ENCODE data around the gene DLEC1. TPM values are rescaled to one million over a fixed set of nuclear protein-coding genes. Genes with fewer than 3 reads are reported as not detected.

DLEC1 gene
- total and polyA plus RNA-seq, 9 of the 15 experiments (the other 6 are each of a cell fraction or from before 2014, with no cell fraction given) = 0.07 to 0.08 TPM; not detected in 7

- peak; percentile 8; the same call in 2 of the 3 replicates for ATAC-seq
- Histone ChIP-seq H3K4me3 (no peak overlapping the region), H3K27me3 (ENCODE audit: control insufficient read depth in 2 of 2, insufficient read depth in 2 of 2, low read length in 2 of 2) (peaks cover 0 to 33% of the 10 kb centered on the region in 2 experiments; a peak in 2 of 5 replicates), H2AFZ (ENCODE audit: low read depth, low read length) (no peak overlapping the region), H3K9me1 (ENCODE audit: control insufficient read depth, insufficient read depth, low read length) (no peaks in the 10 kb centered on the region), H3K9me3 (replicated peaks; ENCODE audit: control insufficient read depth, insufficient read depth, low read depth, low read length) (no peaks in the 10 kb centered on the region), H3K4me2 (ENCODE audit: insufficient read depth, low read length) (no peak overlapping the region), H3K9ac (ENCODE audit: insufficient read depth in 1 of 2, low read depth in 2 of 2, low read length in 2 of 2) (0 out of 4 replicates have a peak overlapping the region, but pooled peaks of 1 of the 2 experiments have one; percentile 6), H3K4me1 (replicated peaks in 1 of 2; ENCODE audit: control insufficient read depth in 2 of 2, insufficient read depth in 2 of 2, low read length in 2 of 2) (peaks cover 8 to 23% of the 10 kb centered on the region in 2 experiments), H3K79me2 (ENCODE audit: control insufficient read depth, insufficient read depth, low read length) (no peaks in the 10 kb centered on the region), H3K36me3 (ENCODE audit: control insufficient read depth, insufficient read depth, low read length) (no peaks in the 10 kb centered on the region), H3K27ac (ENCODE audit: extremely low read depth, low read depth, low read length) (no peak overlapping the region), H4K20me1 (replicated peaks; ENCODE audit: control insufficient read depth, insufficient read depth, low read length) (0 out of 2 replicates have a peak, but pooled peaks cover 6% of the 10 kb centered on the region)
- BruUV-seq (replicated peaks) = no TSS peak
- no peak for DNase-seq (ENCODE audit: extremely low read depth in 1 of 4, low spot score in 3 of 4)
- in situ Hi-C loops (cut with MboI) (no loop called here), intact Hi-C loops (cut with micrococcal nuclease) (no loop called here)
- no peak for FAIRE-seq
- WGBS (ENCODE audit: insufficient coverage, low coverage, missing lambda C conversion rate) = 3% methylated on average over 8 of the region's 9 CpGs
- POLR2A ChIA-PET = interaction anchor here (0.7 to 1.0 kb wide), 2 partner anchors 10 to 66 kb away, joined by 3 to 4 read pairs; no protein-coding TSS in a partner anchor
- CTCF ChIA-PET (ENCODE audit: low intra/inter-chr PET ratio) = no interaction called here
- TF ChIP-seq POLR2AphosphoS5 (IDR thresholded peaks at IDR 0.05; ENCODE audit: control insufficient read depth, insufficient read depth, low read depth, low read length) (no peak), SP2 (IDR thresholded peaks at IDR 0.05; ENCODE audit: extremely low read depth, low read depth, low read length, poor library complexity, severe bottlenecking) (no peak), MED1 (CRISPR knock-in tag; IDR thresholded peaks at IDR 0.05; ENCODE audit: borderline replicate concordance) (no peak), FOXJ3 (CRISPR knock-in tag; IDR thresholded peaks at IDR 0.05) (no peak), BHLHE40 (IDR thresholded peaks at IDR 0.05; ENCODE audit: low read length) (no peak), RUNX1 (IDR thresholded peaks at IDR 0.05; ENCODE audit: low read depth) (no peak), HDAC1 (IDR thresholded peaks at IDR 0.05) (no peak), CAMTA2 (CRISPR knock-in tag; conservative IDR thresholded peaks at IDR 0.05) (no peak), GATAD2B (IDR thresholded peaks at IDR 0.05; ENCODE audit: borderline replicate concordance) (no peak), ZNF232 (CRISPR knock-in tag; IDR thresholded peaks at IDR 0.05) (no peak), SRSF7 (optimal IDR thresholded peaks at IDR 0.05; ENCODE audit: low read depth, low read length) (no peak), JUN (IDR thresholded peaks at IDR 0.05; ENCODE audit: borderline replicate concordance, low read depth, low read length) (no peak), JUN (CRISPR knock-in tag; IDR thresholded peaks at IDR 0.05; ENCODE audit: borderline replicate concordance) (no peak), NUFIP1 (IDR thresholded peaks at IDR 0.05; ENCODE audit: partially characterized antibody) (no peak), DPF2 (IDR thresholded peaks at IDR 0.05) (no peak)
- TF ChIP-seq, protein P1, sequence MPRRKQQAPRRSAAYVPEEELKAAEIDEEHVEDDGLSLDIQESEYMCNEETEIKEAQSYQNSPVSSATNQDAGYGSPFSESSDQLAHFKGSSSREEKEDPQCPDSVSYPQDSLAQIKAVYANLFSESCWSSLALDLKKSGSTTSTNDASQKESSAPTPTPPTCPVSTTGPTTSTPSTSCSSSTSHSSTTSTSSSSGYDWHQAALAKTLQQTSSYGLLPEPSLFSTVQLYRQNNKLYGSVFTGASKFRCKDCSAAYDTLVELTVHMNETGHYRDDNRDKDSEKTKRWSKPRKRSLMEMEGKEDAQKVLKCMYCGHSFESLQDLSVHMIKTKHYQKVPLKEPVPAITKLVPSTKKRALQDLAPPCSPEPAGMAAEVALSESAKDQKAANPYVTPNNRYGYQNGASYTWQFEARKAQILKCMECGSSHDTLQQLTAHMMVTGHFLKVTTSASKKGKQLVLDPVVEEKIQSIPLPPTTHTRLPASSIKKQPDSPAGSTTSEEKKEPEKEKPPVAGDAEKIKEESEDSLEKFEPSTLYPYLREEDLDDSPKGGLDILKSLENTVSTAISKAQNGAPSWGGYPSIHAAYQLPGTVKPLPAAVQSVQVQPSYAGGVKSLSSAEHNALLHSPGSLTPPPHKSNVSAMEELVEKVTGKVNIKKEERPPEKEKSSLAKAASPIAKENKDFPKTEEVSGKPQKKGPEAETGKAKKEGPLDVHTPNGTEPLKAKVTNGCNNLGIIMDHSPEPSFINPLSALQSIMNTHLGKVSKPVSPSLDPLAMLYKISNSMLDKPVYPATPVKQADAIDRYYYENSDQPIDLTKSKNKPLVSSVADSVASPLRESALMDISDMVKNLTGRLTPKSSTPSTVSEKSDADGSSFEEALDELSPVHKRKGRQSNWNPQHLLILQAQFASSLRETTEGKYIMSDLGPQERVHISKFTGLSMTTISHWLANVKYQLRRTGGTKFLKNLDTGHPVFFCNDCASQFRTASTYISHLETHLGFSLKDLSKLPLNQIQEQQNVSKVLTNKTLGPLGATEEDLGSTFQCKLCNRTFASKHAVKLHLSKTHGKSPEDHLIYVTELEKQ (CRISPR knock-in tag; IDR thresholded peaks at IDR 0.05) = no peak
- TF ChIP-seq, protein P2, sequence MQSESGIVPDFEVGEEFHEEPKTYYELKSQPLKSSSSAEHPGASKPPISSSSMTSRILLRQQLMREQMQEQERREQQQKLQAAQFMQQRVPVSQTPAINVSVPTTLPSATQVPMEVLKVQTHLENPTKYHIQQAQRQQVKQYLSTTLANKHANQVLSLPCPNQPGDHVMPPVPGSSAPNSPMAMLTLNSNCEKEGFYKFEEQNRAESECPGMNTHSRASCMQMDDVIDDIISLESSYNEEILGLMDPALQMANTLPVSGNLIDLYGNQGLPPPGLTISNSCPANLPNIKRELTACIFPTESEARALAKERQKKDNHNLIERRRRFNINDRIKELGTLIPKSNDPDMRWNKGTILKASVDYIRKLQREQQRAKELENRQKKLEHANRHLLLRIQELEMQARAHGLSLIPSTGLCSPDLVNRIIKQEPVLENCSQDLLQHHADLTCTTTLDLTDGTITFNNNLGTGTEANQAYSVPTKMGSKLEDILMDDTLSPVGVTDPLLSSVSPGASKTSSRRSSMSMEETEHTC (IDR thresholded peaks at IDR 0.05) = no peak
Observed at GRCh38 chr3:38031022-38031994, 7.7 kb upstream of the DLEC1 start.
